HEK293T (cell line): Measurements from ENCODE around the gene CADPS.

Experiments used
- BHLHE40 ChIP-seq: fragments of 450-650 bp; IDR thresholded peaks from 2 replicates; pipeline ENCODE4 v1.6.1; 2016; ENCODE audit warnings: mild to moderate bottlenecking, moderate library complexity, borderline replicate concordance
- CTBP1 ChIP-seq: fragments of 450-650 bp; IDR thresholded peaks from 2 replicates; pipeline ENCODE4 v1.6.1; 2016; ENCODE audit warnings: borderline replicate concordance
- ELF4 ChIP-seq: fragments of 450-650 bp; IDR thresholded peaks from 2 replicates; pipeline ENCODE4 v1.6.1; 2017; ENCODE audit warnings: antibody characterized with exemption
- FOXK2 ChIP-seq: fragments of 450-650 bp; IDR thresholded peaks from 2 replicates; pipeline ENCODE4 v1.6.1; 2016; ENCODE audit warnings: mild to moderate bottlenecking
- FOXM1 ChIP-seq: fragments of 450-650 bp; IDR thresholded peaks from 2 replicates; pipeline ENCODE4 v1.6.1; 2017; ENCODE audit warnings: mild to moderate bottlenecking, borderline replicate concordance
- HDGF ChIP-seq: fragments of 450-650 bp; IDR thresholded peaks from 2 replicates; pipeline ENCODE4 v1.6.1; 2017; ENCODE audit warnings: antibody characterized with exemption, borderline replicate concordance
- NFRKB ChIP-seq: fragments of 450-650 bp; IDR thresholded peaks from 2 replicates; pipeline ENCODE4 v1.6.1; 2016; ENCODE audit warnings: mild to moderate bottlenecking, moderate library complexity
- SP1 ChIP-seq: fragments of 450-650 bp; IDR thresholded peaks from 2 replicates; pipeline ENCODE4 v1.6.1; 2017
- SUZ12 ChIP-seq: fragments of 450-650 bp; IDR thresholded peaks from 2 replicates; pipeline ENCODE4 v1.6.1; 2016; ENCODE audit warnings: mild to moderate bottlenecking
- TARDBP ChIP-seq: fragments of 450-650 bp; IDR thresholded peaks from 2 replicates; pipeline ENCODE4 v1.6.1; 2016
- ZNF384 ChIP-seq: fragments of 450-650 bp; IDR thresholded peaks from 2 replicates; pipeline ENCODE4 v1.6.1; 2016

- no peak for TF ChIP-seq ELF4
- no peak for TF ChIP-seq SUZ12
- TF ChIP-seq HDGF = no peak
- no peak for TF ChIP-seq SP1
- TF ChIP-seq FOXM1 = no peak
- no peak for TF ChIP-seq NFRKB
- no peak for TF ChIP-seq FOXK2
- TF ChIP-seq ZNF384 = no peak
- no peak for TF ChIP-seq TARDBP
- no peak for TF ChIP-seq BHLHE40
- no peak for TF ChIP-seq CTBP1
These were observed 252.6 kb downstream of the CADPS start for GRCh38 chr3:62622553-62623174.
